Neutrophil (primary cell): Measurements from ENCODE around the gene NTSR2.

ENCODE experiments used
- H3K27ac ChIP-seq: fragments of 200-600 bp; sonication (generic); 2 replicates; pipeline ENCODE4 v1.5.1; 2016; ENCODE audit warnings: mild to moderate bottlenecking, moderate library complexity
- H3K27me3 ChIP-seq: fragments of 200-600 bp; sonication (generic); 2 replicates; pipeline ENCODE4 v1.6.0; 2016; ENCODE audit warnings: mild to moderate bottlenecking
- H3K36me3 ChIP-seq: fragments of 200-600 bp; sonication (generic); 2 replicates; pipeline ENCODE4 v1.5.1; 2017
- H3K4me1 ChIP-seq, 2 experiments: fragments of 200-600 bp in 1 of 2; sonication (generic) in 1 of 2; 1 replicate in 1 of 2; 2 replicates in 1 of 2; pipeline versions ENCODE4 v1.5.1 to v1.6.1; 2013 to 2016; ENCODE audit warnings: low read depth in 1 of 2, low read length in 1 of 2, mild to moderate bottlenecking in 1 of 2, moderate library complexity in 1 of 2; ENCODE audit not compliant: control insufficient read depth in 1 of 2, insufficient read depth in 1 of 2
- H3K4me3 ChIP-seq, 2 experiments: fragments of 200-600 bp in 1 of 2; sonication (generic) in 1 of 2; 1 replicate in 1 of 2; 2 replicates in 1 of 2; pipeline ENCODE4 v1.5.1; 2013 to 2016; ENCODE audit warnings: low read depth in 1 of 2, low read length in 1 of 2, mild to moderate bottlenecking in 1 of 2, moderate library complexity in 1 of 2
- H3K9me3 ChIP-seq: fragments of 200-600 bp; sonication (generic); 2 replicates; pipeline ENCODE4 v1.5.1; 2016
- CTCF ChIP-seq: fragments of 200-600 bp; sonication (generic); IDR thresholded peaks from 2 replicates; pipeline ENCODE4 v1.5.1; 2016; ENCODE audit warnings: antibody characterized with exemption

The NTSR2 gene

DNA sequence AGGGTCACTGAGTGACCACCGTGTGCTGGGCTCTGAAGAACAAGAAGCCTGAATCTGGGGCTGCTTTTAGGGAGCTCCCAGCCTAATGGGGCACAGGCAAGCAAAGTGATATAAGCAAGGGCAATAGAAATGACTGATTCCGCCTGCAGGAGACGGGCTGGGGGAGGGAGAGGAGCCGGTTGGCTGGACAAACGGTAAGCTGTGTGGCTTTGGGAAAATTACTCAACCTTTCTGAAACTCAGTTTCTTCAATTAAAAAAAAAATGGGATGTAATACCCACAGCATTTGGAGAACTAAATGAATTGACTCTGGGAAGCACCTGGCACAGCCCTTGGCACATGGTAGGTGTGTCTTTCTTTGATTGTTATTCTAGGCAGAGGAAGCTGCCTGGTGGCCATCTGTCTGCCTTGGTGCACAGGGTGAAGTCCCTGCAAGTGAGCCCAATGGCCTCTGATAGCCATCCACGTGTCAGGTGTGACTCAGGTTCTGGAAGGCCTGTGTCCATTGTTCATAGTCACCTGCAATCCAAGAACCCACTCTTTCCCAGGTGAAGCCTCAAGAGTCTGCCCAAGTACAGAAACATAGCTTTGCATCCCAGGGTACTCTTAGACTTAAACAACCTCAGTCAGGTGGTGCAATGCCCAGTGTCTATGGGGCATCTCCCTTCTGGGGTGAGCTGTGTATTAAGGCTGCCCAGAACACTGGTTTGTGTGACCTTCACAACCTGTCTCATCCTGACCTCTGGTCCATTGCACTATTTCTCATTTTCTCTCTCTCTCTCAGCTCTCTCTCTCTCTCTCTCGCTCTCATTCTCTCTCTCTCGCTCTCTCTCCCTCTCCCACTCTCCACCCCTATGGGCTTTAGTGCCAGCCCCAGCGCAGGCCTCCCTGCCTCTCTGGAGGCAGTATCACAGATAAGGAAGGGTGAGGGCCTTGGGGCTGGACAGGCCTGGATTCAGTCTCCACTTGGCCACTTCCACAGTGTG is 30.0 kb upstream of the NTSR2 start:
- Histone ChIP-seq H3K36me3 (no peaks in the 10 kb centered on the region), H3K27ac (no peak overlapping the region), H3K4me1 (no peaks in the 10 kb centered on the region), H3K9me3 (no peaks in the 10 kb centered on the region), H3K4me3 (no peak overlapping the region), H3K27me3 (peaks cover 25% of the 10 kb centered on the region)
- TF ChIP-seq CTCF, result no peak

GRCh38 chr2:11698009-11698922 is 28.3 kb upstream of the NTSR2 start:
- Histone ChIP-seq H3K36me3 (no peaks in the 10 kb centered on the region), H3K27me3 (peaks cover 25% of the 10 kb centered on the region), H3K4me1 (no peaks in the 10 kb centered on the region), H3K9me3 (no peaks in the 10 kb centered on the region), H3K4me3 (no peak overlapping the region), H3K27ac (no peak overlapping the region)
- TF ChIP-seq CTCF, result no peak

DNA sequence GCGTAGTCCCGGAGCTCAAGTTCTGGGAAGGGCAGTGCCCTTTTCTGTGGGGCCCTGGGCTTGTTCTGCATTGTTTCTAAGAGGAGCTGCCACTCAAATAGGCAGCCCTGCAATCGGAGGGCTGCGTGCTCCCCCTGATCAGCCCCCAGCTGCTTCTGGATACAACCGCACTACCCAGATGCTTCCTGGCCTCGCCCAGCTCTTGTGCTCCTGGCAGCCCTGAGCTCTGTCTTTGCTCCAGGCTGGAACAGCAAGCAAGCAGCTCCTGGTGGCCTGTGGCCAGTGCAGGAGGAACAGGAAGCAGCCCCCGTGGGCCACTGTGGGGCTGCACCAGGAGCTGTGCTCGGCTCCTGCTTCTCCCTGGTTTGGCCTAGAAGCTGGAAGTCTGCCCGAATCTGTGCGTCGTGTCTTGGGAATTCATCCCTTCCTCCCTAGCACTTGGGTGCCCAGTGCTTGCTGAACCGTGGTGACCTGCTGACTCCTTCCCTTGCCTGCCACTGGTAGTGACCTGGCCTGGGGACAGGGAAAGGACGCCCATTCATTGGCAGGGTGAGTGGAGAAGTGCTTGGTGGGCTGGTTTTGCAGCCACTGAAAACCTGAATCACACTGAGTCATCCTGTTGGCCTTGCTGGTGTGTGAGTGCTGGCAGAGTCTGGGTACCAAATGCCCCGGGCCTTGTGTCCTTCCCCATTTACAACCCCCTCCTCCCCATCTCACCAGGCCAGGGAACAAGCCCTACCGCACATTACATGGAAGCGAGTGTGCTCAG is 27.3 kb upstream of the NTSR2 start:
- Histone ChIP-seq H3K27ac (no peak overlapping the region), H3K9me3 (no peaks in the 10 kb centered on the region), H3K27me3 (peaks cover 25% of the 10 kb centered on the region), H3K36me3 (no peaks in the 10 kb centered on the region), H3K4me1 (peaks cover 0 to 1% of the 10 kb centered on the region in 2 experiments), H3K4me3 (no peak overlapping the region)
- no peak for TF ChIP-seq CTCF

- H3K4me1 ChIP-seq, result peaks cover 4 to 7% of the 10 kb centered on the region in 2 experiments
- no peaks in the 10 kb centered on the region for H3K36me3 ChIP-seq
- no peak overlapping the region for H3K4me3 ChIP-seq
- peaks cover 25% of the 10 kb centered on the region for H3K27me3 ChIP-seq
- TF ChIP-seq CTCF, result no peak
- H3K9me3 ChIP-seq, result no peaks in the 10 kb centered on the region
- H3K27ac ChIP-seq, result no peak overlapping the region
Observed at GRCh38 chr2:11696736-11697102, 26.7 kb upstream of the NTSR2 start.

DNA sequence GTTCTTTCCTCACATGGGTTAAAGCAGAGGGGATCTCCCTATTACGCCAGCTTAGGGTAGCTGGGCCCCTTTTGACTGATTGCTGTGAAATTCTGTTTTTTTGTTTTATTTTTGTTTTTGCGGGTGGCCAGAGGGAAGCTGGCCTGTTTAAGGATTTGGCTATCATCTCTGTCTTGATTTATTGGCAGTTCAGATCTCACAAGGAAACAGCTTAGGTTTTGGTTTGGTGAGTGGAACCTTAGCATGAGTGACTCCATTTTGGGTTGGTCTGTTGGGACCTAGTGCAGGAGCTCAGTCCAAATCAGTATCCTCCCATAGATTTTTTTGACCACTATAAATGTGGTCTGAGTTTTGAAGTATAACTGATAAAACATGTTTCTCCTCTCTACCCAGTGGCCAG is 25.6 kb upstream of the NTSR2 start:
- Histone ChIP-seq H3K4me3 (no peak overlapping the region), H3K4me1 (peaks cover 16 to 18% of the 10 kb centered on the region in 2 experiments), H3K36me3 (no peaks in the 10 kb centered on the region), H3K9me3 (no peaks in the 10 kb centered on the region), H3K27ac (no peak overlapping the region), H3K27me3 (peaks cover 25% of the 10 kb centered on the region)
- TF ChIP-seq CTCF, result no peak
